GM13977 (cell line): ENCODE data around the gene GPC5.
"Not testable (repeated sequence)": the region's sequence is repeated elsewhere in the genome, so short reads cannot be mapped to it uniquely, and the experiment has no call there.

Experiments used
- DNase-seq: peaks from one replicate; pipeline ENCODE4 v3.0.0; 2012; ENCODE audit warnings: low spot score
- in situ Hi-C: fragments of 300-500 bp; cut with MboI; formaldehyde crosslinking; loops from one replicate; pipeline ENCODE4 v1.12.0; 2022; ENCODE audit warnings: low sequenced_read_pairs, low pct_unique_long_range_greater_than_20kb, mixed read lengths, inconsistent platforms; ENCODE audit not compliant: unreplicated experiment
- TF ChIP-seq, protein P1 (sequence below): IDR thresholded peaks from 2 replicates; pipeline ENCODE4 v1.5.1; 2012; ENCODE audit warnings: mild to moderate bottlenecking, control low read depth; ENCODE audit not compliant: insufficient read depth; ENCODE audit errors: extremely low read depth, missing control alignments

Gene GPC5

GRCh38 chr13:91778123-91778522, 379.7 kb downstream of the GPC5 start:
- DNase-seq, result no peak
- in situ Hi-C loops, result no loop called here
- TF ChIP-seq, protein P1, sequence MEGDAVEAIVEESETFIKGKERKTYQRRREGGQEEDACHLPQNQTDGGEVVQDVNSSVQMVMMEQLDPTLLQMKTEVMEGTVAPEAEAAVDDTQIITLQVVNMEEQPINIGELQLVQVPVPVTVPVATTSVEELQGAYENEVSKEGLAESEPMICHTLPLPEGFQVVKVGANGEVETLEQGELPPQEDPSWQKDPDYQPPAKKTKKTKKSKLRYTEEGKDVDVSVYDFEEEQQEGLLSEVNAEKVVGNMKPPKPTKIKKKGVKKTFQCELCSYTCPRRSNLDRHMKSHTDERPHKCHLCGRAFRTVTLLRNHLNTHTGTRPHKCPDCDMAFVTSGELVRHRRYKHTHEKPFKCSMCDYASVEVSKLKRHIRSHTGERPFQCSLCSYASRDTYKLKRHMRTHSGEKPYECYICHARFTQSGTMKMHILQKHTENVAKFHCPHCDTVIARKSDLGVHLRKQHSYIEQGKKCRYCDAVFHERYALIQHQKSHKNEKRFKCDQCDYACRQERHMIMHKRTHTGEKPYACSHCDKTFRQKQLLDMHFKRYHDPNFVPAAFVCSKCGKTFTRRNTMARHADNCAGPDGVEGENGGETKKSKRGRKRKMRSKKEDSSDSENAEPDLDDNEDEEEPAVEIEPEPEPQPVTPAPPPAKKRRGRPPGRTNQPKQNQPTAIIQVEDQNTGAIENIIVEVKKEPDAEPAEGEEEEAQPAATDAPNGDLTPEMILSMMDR, result no peak

- TF ChIP-seq, protein P1, result peak; percentile 29
- DNase-seq, in situ Hi-C loops: not testable (repeated sequence)
These were observed 383.7 kb downstream of the GPC5 start for GRCh38 chr13:91781982-91782691.

DNA sequence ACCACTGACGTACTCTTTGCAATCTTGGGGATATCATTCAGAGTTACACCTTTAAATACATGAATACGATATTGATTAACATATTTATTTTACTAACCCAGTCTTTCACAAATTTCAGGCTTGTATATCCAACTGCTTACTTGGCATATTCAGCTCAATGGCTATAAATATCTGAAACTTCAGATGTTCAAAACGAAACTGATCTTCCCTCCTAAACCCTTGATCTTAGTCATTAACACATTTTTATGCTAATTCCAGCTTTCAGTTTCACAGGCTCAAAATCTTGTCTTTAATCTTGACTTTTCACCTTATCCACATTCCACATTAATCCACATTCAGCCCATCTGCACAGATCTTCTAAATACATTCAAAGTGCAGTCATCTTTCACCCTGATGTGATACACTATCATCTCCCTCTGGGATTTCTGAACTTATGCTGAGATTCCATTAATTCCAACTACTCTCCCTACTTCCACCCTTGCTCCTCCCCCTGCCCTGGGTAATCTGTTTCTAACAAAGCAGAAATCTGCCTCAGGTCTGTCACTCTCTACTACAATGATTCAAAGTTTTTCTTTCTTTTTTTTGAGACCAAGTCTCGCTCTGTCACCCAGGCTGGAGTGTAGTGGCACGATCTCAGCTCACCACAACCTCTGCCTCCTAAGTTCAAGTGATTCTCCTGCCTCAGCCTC, 387.2 kb downstream of the GPC5 start:
- TF ChIP-seq, protein P1, result no peak

GRCh38 chr13:91792054-91792453, 393.6 kb downstream of the GPC5 start:
- TF ChIP-seq, protein P1, result no peak
- no peak for DNase-seq
- in situ Hi-C loops, result no loop called here

More for the DNA sequence above, 387.2 kb downstream of the GPC5 start:
- in situ Hi-C loops, result no loop called here
- DNase-seq, result no peak

GRCh38 chr13:91797567-91797966, 399.1 kb downstream of the GPC5 start:
- no peak for DNase-seq
- TF ChIP-seq, protein P1, result no peak
- in situ Hi-C loops, result no loop called here

GRCh38 chr13:91798338-91798737, 399.9 kb downstream of the GPC5 start:
- in situ Hi-C loops, result not testable (repeated sequence)

GRCh38 chr13:91801772-91802171, 403.4 kb downstream of the GPC5 start:
- DNase-seq, in situ Hi-C loops: not testable (repeated sequence)

More at GRCh38 chr13:91798338-91798737, 399.9 kb downstream of the GPC5 start:
- DNase-seq, result not testable (repeated sequence)
